HG03196 (cell line): ENCODE results near the gene UGT2B28.
"Not testable (repeated sequence)": the region's sequence is repeated elsewhere in the genome, so short reads cannot be mapped to it uniquely, and the experiment has no call there.

Experiments used
- ATAC-seq: cut with Tn5 transposase; IDR thresholded peaks from one replicate; pipeline ENCODE4 v1.9.1; 2021; ENCODE audit not compliant: unreplicated experiment

The UGT2B28 gene

GRCh38 chr4:69343114-69343513 lies 62.8 kb downstream of the UGT2B28 start:
- not testable (repeated sequence) for ATAC-seq

- ATAC-seq, result not testable (repeated sequence)
These were observed 63.5 kb downstream of the UGT2B28 start for GRCh38 chr4:69343558-69344420.
